Activated CD8-positive, alpha-beta memory T cell treated with anti-CD3 and anti-CD28 coated beads for 36 hours (primary cell): Measurements from ENCODE around the gene CYP26B1. TPM values are rescaled to one million over a fixed set of nuclear protein-coding genes. Genes with fewer than 3 reads are reported as not detected.

Experiments
- CTCF ChIA-PET: fragments of 350-600 bp; sonication (Branson Sonifier 250); formaldehyde crosslinking; loops from one replicate; lab custom pipeline; 2021; ENCODE audit warnings: antibody characterized with exemption; lab: Charles Lee
- POLR2A ChIA-PET: fragments of 350-600 bp; sonication (Branson Sonifier 250); formaldehyde crosslinking; loops from one replicate; lab custom pipeline; 2021; ENCODE audit warnings: antibody characterized with exemption; lab: Charles Lee
- total RNA-seq, 2 experiments: library from RNA; stranded (reverse); gene quantifications; one replicate each; pipeline ENCODE4 v1.2.3, GENCODE V29; 2021

CYP26B1 gene
- total RNA-seq, 2 experiments from 2014 or later: not detected

DNA sequence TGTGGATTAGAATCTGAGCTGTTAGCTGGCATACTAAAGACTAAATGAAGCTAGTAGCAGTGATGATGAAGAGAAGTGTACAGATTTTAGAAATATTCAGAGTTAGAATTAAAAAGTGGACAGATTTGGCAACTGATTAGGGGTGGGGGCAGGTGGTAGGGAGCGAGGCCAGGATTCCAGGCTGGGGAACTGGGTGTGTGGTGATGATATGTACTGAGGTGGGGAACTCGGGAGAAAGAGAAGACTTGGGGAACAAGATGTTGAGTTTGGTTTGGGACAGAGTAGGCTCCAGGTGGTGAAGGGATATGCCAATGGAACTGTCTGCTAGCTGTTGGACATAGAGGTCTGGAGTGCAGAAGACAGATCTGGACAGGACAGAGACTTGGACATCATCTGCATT lies 9.2 kb upstream of the CYP26B1 start:
- CTCF ChIA-PET: no interaction called here
- POLR2A ChIA-PET: no interaction called here

GRCh38 chr2:72155737-72156136 lies 8.1 kb upstream of the CYP26B1 start:
- POLR2A ChIA-PET: no interaction called here

GRCh38 chr2:72155151-72155550 lies 7.5 kb upstream of the CYP26B1 start:
- ChIA-PET CTCF (no interaction called here), POLR2A (no interaction called here)

More at GRCh38 chr2:72155737-72156136, 8.1 kb upstream of the CYP26B1 start:
- CTCF ChIA-PET: no interaction called here

- ChIA-PET CTCF (interaction anchor here (0.5 kb wide), 1 partner anchor 1745 kb away, joined by 3 read pairs; no protein-coding TSS in a partner anchor), POLR2A (no interaction called here)
Measured at GRCh38 chr2:72154386-72154975, 6.8 kb upstream of the CYP26B1 start.

DNA sequence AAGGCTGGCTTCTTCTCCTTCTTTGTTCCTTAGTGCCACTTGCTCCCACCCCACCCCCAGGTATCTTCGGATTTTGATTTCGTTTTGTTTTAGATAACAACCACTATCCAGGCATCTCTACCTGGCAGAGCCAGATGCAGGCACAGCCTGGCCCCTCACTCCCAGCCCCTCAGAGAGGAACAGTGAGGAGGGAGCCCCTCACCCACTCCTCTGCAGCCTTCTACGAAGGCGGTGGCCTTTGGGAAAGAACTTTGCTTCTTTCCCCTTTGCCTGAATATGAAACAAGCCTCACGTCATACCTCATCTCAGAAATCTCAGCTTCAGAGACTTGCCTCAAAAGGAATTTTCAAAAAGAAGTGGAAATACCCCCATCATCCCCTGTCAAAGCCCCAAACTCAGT lies 6.3 kb upstream of the CYP26B1 start:
- POLR2A ChIA-PET: no interaction called here
- CTCF ChIA-PET: no interaction called here

GRCh38 chr2:72153026-72153791 lies 5.5 kb upstream of the CYP26B1 start:
- ChIA-PET CTCF (interaction anchor here (1.9 kb wide), 1 partner anchor 13 kb away, joined by 6 read pairs; no protein-coding TSS in a partner anchor), POLR2A (no interaction called here)

DNA sequence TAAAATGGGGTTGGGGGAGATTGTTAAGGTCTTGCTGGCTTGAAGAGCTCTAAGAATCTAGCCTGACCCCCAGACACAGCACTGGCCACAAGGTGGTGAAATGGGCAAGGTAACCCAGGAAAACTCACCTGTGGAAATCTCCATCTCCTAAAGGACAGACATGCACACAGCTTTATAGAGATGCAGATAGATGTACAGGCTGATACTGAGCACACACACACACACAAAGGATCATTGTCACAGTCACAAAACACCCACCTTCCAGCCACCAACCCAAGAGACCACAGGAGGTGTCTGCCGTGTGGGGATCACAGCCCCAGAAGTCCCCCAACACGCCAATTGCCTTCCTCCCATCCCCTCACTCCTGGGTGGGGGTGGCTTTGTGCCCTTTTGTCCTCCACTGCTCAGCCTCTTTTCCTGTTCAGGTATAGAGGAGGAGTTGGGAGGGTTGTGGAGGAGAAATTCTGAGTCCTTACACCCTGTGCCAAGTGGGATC lies 3.2 kb upstream of the CYP26B1 start:
- CTCF ChIA-PET: interaction anchor here (1.1 to 3.2 kb wide), 4 partner anchors 8 to 610 kb away, joined by 3 to 35 read pairs (median 4); no protein-coding TSS in a partner anchor
- POLR2A ChIA-PET: no interaction called here

GRCh38 chr2:72150157-72150860 lies 2.6 kb upstream of the CYP26B1 start:
- CTCF ChIA-PET: interaction anchor here (0.6 to 3.2 kb wide), 6 partner anchors 9 to 611 kb away, joined by 3 to 35 read pairs (median 3); no protein-coding TSS in a partner anchor

GRCh38 chr2:72149556-72150156 lies 2.0 kb upstream of the CYP26B1 start:
- ChIA-PET POLR2A (no interaction called here), CTCF (interaction anchor here (0.6 to 3.2 kb wide), 6 partner anchors 9 to 610 kb away, joined by 3 to 35 read pairs (median 3); no protein-coding TSS in a partner anchor)

More at GRCh38 chr2:72150157-72150860, 2.6 kb upstream of the CYP26B1 start:
- POLR2A ChIA-PET: no interaction called here

DNA sequence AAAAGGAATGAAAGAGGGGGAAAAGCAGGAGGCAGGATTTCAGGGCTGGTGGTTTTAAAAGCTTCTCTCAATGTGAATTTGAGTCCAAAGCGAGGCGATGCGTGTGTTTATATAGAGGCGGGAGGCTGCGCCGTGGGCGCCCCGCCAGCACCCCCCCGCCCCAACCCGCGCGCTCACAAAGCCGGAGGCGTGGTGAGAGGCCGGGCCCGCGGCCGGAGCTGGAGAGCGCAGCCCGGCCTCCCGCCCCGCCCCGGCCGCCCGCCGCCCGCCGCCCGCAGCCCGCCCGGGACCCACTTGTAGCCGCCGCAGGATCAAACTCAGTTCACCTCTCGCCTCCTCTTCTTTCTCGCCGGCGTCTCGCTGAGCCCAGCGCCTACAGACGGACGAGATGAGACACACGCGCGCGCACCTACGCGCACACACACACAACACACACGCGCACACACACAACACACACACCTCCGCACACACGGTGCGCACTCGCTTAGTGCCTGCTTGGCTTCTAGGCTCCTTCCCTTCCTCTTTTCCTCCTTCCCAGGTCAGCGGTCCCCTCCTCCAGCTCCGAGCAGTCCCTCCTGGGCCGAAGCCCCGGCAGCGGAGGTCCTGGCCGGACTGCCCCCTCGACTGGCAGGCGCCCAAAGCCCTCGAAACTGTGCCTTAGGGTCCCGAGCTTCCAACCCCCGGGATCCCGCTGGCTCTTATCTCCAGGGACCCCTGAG lies 1.3 kb upstream of the CYP26B1 start:
- ChIA-PET CTCF (interaction anchor here (3.2 kb wide), 1 partner anchor 226 kb away, joined by 35 read pairs; no protein-coding TSS in a partner anchor), POLR2A (no interaction called here)

DNA sequence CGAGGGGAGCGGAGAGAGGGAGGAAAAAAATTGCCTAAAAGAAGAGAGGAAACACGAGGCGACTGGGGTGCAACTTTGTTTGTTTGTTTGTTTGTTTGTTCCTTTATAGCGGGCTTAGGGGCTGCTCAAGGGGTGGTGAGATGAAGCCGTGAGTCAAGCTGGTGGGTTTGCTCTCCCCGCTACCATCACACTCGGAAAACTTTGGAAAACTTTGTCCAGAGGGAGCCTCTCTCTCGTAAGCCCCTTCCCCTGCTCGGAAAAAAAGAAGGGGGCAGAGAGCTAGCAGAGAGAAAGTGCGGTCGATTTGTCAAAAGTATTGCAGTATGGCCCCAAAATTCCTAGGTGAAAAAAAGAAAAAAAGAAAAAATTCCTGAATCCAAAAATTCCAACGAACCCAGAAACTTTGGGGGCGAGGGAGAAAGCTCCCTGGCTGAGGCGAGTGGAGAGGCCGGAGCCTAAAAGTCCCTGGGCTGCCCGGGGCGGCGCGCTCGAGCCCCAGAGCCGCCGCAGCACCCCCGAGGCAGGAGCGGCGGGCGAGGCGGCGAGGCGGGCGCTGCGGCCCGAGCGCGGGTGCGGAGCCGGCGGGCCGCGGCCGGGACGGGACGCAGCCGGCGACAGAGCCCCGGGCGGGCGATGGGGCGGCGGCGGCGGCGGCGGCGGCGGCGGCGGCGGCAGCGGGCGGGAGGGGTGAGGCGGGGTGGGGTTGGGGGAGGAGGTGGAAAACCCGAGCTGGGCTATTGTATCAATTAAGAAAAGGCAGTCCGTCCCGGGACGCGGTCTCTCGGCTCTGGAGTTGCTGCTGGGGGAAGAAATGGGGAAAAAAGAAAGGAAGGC lies 558 bp upstream of the CYP26B1 start:
- ChIA-PET CTCF (interaction anchor here (3.2 kb wide), 1 partner anchor 225 kb away, joined by 35 read pairs; no protein-coding TSS in a partner anchor), POLR2A (no interaction called here)

DNA sequence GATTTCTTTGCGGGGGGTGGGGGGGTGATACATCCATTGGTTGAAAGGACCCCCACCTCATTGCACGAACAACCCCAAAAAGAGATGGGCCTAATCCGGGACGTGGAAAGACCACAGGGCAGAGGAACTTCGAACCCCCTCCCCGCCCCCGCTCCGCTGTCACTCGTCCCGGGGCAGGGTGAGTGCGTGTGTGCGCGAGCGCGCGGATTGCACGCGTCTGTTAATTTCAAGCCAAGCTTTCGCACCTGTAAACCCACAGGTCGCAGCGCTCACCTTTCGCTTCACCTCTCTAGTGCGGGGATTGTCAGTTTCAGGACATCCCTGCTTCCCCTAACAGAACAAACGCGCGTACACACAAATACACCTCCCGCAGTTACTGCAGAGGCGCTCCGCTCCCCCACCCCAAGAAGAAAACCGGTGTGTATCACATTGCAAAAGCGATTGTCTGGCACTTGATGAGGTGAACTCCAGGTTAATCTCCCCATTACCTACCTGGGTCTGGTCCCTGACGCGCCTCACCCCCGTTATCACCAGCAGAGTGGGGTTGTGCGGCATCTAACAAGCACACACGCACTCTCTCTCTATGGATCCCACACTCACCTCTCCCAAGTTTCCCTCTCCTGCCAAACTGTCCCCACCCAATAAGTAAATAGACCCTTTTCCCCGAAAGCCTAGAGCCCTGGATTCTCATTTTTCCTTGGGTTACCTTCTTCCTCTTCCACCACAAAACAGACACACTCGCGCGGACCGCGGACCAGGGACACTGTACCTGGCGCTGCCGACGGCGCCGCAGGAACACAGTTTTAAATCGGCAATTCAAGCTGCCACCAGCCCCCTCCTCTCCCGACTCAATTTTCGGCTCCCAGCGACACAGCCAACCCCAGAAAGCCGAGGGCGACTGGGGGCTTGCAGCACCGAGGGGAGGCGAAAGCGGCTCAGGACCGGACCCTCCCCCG lies 1.0 kb downstream of the CYP26B1 start:
- POLR2A ChIA-PET: no interaction called here
- CTCF ChIA-PET: no interaction called here

- POLR2A ChIA-PET: no interaction called here
- CTCF ChIA-PET: no interaction called here
Measured at GRCh38 chr2:72145658-72146329, 1.9 kb downstream of the CYP26B1 start.

DNA sequence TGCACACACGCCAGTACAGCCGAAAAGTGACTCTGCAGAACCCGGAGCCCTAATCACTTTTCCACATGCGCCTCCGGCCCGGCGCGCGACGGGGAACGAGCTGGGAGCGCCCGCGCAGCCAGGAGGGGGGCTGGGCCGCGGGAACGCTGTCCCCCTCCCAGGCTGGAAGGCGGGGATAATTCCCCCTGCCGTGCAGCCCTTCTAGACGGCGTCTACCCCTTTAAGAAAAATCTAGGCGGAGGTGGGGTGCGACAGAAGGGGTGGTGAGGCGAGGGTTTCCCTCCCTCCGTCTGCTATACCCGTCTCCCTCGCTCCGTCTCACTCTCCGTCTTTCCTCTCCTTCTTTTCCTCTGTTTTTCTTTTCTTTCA lies 2.4 kb downstream of the CYP26B1 start:
- CTCF ChIA-PET: no interaction called here
- POLR2A ChIA-PET: no interaction called here

DNA sequence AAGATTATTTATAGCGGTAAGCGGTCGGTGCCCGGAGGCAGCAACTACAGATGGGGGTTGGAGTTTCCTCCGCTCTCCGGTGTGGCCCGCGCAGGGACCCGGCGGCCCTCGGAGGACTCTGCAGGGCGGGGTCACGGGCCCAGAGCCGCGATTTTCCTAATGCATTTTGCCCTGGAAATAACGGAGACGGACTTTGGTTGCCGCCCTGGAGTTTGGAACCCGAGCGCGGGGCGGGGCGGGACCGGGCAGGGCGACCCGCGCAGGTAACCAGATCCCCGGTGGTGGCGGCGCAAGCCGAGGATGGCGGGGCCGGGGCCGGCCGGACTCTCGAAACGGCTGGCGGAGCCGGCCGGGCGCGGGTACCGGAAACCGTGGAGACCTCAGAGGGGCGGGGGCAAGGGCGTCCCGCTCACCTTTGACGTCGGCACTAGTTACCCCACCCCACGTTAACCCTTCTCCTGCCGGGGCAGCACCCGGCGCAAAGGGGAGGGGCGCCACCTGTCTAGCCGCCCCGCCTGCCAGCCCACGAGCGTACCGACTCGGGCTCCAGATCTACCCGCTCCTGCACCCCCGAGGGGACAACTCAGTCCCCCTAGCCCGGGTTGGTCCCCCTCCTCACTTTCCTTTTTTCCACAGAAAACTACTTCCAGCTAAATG lies 2.9 kb downstream of the CYP26B1 start:
- CTCF ChIA-PET: interaction anchor here (0.7 kb wide), 1 partner anchor 547 kb away, joined by 3 read pairs; no protein-coding TSS in a partner anchor

DNA sequence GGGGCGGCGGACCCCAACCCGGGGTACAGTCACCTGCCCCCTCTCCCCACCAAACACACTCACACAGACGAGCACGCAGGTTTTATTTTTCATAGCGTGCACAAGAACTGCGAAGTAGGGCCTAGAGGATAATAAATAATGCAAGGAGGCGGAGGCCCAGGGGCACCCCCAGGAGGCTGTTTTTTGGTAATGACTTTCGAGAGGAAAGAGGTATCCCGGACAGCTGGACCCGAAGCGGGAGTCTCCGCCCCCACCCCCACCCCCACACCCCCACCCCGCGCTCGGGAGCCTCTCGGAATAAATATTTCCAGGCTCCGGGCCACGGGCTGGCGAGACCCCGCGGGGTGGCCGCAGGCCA lies 3.4 kb downstream of the CYP26B1 start:
- ChIA-PET POLR2A (no interaction called here), CTCF (interaction anchor here (0.7 kb wide), 1 partner anchor 548 kb away, joined by 3 read pairs; no protein-coding TSS in a partner anchor)

More for the DNA sequence above, 2.9 kb downstream of the CYP26B1 start:
- POLR2A ChIA-PET: no interaction called here
